Measurements from ENCODE around the gene TRMT1L.

The TRMT1L gene

DNA sequence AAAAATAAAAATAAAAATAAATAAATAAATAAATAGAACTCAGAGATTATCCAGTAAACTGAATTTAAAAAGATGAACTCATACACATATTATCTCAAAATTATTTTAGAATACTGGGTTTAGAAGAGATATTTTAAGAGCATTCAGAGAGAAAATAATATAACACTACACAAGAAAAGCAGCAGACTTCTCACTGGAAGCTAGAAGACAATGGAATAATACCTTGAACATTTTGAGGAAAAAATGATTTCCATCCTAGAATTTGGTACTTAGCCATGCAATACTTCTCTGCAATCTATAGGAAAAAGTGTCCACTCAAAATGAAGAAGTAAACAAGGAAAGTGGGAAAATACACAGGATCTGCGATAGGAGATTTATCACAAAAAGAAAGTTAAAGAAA, 24.2 kb downstream of the TRMT1L start:
- TF ChIP-seq, protein P1, sequence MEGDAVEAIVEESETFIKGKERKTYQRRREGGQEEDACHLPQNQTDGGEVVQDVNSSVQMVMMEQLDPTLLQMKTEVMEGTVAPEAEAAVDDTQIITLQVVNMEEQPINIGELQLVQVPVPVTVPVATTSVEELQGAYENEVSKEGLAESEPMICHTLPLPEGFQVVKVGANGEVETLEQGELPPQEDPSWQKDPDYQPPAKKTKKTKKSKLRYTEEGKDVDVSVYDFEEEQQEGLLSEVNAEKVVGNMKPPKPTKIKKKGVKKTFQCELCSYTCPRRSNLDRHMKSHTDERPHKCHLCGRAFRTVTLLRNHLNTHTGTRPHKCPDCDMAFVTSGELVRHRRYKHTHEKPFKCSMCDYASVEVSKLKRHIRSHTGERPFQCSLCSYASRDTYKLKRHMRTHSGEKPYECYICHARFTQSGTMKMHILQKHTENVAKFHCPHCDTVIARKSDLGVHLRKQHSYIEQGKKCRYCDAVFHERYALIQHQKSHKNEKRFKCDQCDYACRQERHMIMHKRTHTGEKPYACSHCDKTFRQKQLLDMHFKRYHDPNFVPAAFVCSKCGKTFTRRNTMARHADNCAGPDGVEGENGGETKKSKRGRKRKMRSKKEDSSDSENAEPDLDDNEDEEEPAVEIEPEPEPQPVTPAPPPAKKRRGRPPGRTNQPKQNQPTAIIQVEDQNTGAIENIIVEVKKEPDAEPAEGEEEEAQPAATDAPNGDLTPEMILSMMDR (IDR thresholded peaks at IDR 0.05; ENCODE audit: borderline replicate concordance, control extremely low read depth, extremely low read depth, insufficient read depth, missing control alignments), result no peak
- no peak for DNase-seq (ENCODE audit: low spot score)
- in situ Hi-C loops (cut with MboI; ENCODE audit: low sequenced_read_pairs, unreplicated experiment), result no loop called here

DNA sequence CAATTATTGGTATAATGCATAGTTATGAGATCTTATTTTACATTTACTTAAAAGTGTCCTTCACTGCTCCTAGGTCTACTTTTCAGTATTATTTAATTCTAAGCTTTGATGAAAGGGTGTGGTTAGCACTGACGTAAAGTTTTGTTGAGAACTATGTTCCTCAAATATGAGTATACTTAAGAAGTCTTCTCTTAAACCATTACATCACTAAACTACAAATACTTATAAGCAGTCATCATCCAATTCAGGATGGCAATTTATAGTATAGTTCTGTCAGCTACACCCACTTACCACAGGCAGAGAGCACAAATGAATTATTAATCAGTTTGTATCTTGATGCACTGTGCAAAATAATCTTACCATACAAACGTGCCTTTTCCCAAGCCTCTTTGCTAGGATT, 27.0 kb downstream of the TRMT1L start:
- in situ Hi-C loops (cut with MboI; ENCODE audit: low sequenced_read_pairs, unreplicated experiment), result no loop called here
- DNase-seq (ENCODE audit: low spot score), result no peak
- TF ChIP-seq, protein P1 (IDR thresholded peaks at IDR 0.05; ENCODE audit: borderline replicate concordance, control extremely low read depth, extremely low read depth, insufficient read depth, missing control alignments), result no peak

DNA sequence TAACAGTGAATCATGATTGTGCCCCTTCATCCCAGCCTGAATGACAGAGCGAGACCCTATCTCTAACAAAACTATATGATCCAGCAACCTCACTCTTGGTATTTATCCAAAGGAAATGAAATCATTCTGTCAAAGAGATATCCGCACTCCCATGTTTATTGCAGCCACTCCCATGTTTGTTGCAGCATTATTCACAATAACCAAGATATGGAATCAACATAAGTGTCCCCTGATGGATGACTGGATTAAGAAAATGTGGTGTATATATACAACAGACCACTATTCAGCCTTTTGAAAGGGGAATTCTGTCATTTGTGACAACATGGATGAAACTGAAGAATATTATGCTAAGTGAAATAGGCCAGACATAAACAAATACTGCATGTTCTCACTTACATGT, 44.4 kb downstream of the TRMT1L start:
- in situ Hi-C loops (cut with MboI; ENCODE audit: low sequenced_read_pairs, unreplicated experiment), result no loop called here
- no peak for DNase-seq (ENCODE audit: low spot score)
- TF ChIP-seq, protein P1 (IDR thresholded peaks at IDR 0.05; ENCODE audit: borderline replicate concordance, control extremely low read depth, extremely low read depth, insufficient read depth, missing control alignments), result no peak

DNA sequence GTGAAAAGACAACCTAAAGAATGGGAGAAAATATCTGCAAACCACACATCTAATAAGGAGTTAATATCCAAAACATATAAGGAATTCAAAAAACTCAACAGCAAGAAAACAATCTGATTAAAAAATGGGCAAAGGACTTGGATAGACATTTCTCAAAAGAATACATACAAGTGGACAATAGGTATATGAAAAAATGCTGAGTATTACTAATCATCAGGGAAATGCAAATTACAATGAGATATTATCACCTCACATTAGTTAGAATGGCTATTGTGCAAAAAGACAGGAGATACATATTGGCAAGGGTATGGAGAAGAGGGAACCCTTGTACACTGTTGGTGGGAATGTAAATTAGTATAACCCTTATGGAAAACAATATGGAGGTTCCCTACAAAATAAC, 44.9 kb downstream of the TRMT1L start:
- no peak for DNase-seq (ENCODE audit: low spot score)
- in situ Hi-C loops (cut with MboI; ENCODE audit: low sequenced_read_pairs, unreplicated experiment), result no loop called here
- TF ChIP-seq, protein P1 (IDR thresholded peaks at IDR 0.05; ENCODE audit: borderline replicate concordance, control extremely low read depth, extremely low read depth, insufficient read depth, missing control alignments), result no peak

DNA sequence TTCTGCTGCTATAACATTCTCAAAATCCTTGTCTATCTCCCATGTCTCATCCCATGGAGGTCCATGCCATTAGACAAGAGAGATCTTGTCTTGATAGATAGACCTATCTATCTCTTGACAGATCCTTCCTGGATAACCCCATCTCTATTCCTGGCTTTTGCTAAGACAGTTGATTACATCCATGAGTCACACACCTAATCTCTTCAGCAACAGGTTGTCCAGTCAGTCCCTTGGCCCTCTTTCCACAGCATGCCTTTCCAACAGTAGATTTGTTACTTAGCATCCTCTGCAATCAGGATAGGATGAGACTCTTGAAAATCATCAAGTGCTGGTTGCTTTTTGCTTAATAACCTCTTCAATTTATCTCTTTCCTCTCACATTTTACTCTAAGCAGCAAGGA, 46.6 kb downstream of the TRMT1L start:
- no peak for DNase-seq (ENCODE audit: low spot score)

DNA sequence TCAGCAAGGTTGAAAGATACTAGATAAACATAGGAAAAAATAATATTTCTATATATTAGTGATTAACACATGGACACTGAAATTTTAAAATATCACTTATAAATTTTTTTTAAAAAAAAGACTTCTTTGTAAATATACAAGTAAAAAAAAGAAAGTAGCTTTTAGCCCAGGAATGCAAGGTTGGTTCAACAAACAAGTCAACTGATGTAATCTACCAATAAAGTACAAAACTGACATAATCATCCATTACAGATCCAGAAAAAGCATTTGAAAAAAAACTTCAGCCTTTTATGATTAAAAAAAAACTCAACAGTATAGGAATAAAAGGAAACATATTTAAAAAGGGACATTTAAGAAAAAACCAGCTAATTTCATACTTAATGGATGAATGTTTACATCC, 48.4 kb downstream of the TRMT1L start:
- DNase-seq (ENCODE audit: low spot score), result no peak
- TF ChIP-seq, protein P1 (IDR thresholded peaks at IDR 0.05; ENCODE audit: borderline replicate concordance, control extremely low read depth, extremely low read depth, insufficient read depth, missing control alignments), result no peak
- in situ Hi-C loops (cut with MboI; ENCODE audit: low sequenced_read_pairs, unreplicated experiment), result no loop called here

More for the DNA sequence above, 46.6 kb downstream of the TRMT1L start:
- TF ChIP-seq, protein P1 (IDR thresholded peaks at IDR 0.05; ENCODE audit: borderline replicate concordance, control extremely low read depth, extremely low read depth, insufficient read depth, missing control alignments), result no peak
- in situ Hi-C loops (cut with MboI; ENCODE audit: low sequenced_read_pairs, unreplicated experiment), result no loop called here

DNA sequence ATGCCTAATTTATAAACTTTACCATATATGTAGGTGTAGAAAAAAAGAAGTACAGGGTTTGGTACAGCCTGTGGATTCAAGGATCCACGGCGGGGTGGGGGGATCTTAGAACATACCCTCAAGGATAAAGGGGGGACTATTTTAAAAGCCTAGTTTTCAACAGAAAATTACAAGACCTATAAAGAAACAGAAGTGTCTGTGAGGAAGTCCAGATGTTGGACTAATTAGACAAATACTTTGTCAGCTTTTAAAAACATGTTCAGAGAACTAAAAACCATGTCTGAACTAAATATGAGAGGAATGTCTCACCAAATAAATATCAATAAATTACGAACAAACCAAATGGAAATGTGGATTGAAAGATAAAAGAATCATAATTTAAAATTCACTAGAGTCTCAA, 51.6 kb downstream of the TRMT1L start:
- in situ Hi-C loops (cut with MboI; ENCODE audit: low sequenced_read_pairs, unreplicated experiment), result no loop called here
- TF ChIP-seq, protein P1 (IDR thresholded peaks at IDR 0.05; ENCODE audit: borderline replicate concordance, control extremely low read depth, extremely low read depth, insufficient read depth, missing control alignments), result no peak
- no peak for DNase-seq (ENCODE audit: low spot score)

All from GM13976 (cell line).